HepG2 (cell line): ENCODE results near the gene IL2RA. TPM values are rescaled to one million over a fixed set of nuclear protein-coding genes. Genes with fewer than 3 reads are reported as not detected.

ENCODE experiments used
- ATF4 ChIP-seq, 2 experiments: fragments of 450-650 bp in 1 of 2; sonication (generic) in 1 of 2; formaldehyde crosslinking; IDR thresholded peaks; 2 replicates each; pipeline versions ENCODE4 v1.5.0 to v1.8.0; 2020 to 2022; ENCODE audit warnings: mild to moderate bottlenecking in 1 of 2, missing genetic modification reagents in 1 of 2
- BHLHE40 ChIP-seq: IDR thresholded peaks from 2 replicates; pipeline ENCODE4 v1.6.1; 2011; ENCODE audit warnings: low read length, improper control_type of control experiment
- HNRNPUL1 ChIP-seq: fragments of 200-400 bp; formaldehyde crosslinking; IDR thresholded peaks from 2 replicates; pipeline ENCODE4 v1.6.1; 2017; ENCODE audit warnings: low read depth, mild to moderate bottlenecking, low read length, moderate library complexity
- MXD4 ChIP-seq: IDR thresholded peaks from 2 replicates; pipeline ENCODE4 v1.6.1; 2016; ENCODE audit warnings: mild to moderate bottlenecking, missing biosample characterization, missing genetic modification reagents
- RARA ChIP-seq: IDR thresholded peaks from 2 replicates; pipeline ENCODE4 v1.6.1; 2016; ENCODE audit warnings: missing genetic modification reagents, missing compliant biosample characterization
- SMAD3 ChIP-seq: sonication (generic); formaldehyde crosslinking; IDR thresholded peaks from 2 replicates; pipeline ENCODE4 v1.4.0; 2020; ENCODE audit warnings: missing genetic modification reagents
- ZFP41 ChIP-seq: sonication (generic); formaldehyde crosslinking; IDR thresholded peaks from 2 replicates; pipeline ENCODE4 v1.4.0; 2020; ENCODE audit warnings: mild to moderate bottlenecking, missing genetic modification reagents, borderline replicate concordance
- ZGPAT ChIP-seq: IDR thresholded peaks from 2 replicates; pipeline ENCODE4 v1.6.1; 2016; ENCODE audit warnings: mild to moderate bottlenecking
- ZNF562 ChIP-seq: sonication (generic); formaldehyde crosslinking; IDR thresholded peaks from 2 replicates; pipeline ENCODE4 v1.8.0; 2022; ENCODE audit warnings: missing genetic modification reagents, borderline replicate concordance
- ZNF572 ChIP-seq: sonication (generic); formaldehyde crosslinking; IDR thresholded peaks from 2 replicates; pipeline ENCODE4 v1.5.1; 2020; ENCODE audit warnings: mild to moderate bottlenecking, missing genetic modification reagents
- ZNF737 ChIP-seq: sonication (generic); formaldehyde crosslinking; IDR thresholded peaks from 2 replicates; pipeline ENCODE4 v1.5.0; 2020; ENCODE audit warnings: missing genetic modification reagents, mild to moderate bottlenecking, borderline replicate concordance
- ZNF816 ChIP-seq: sonication (generic); formaldehyde crosslinking; IDR thresholded peaks from 2 replicates; pipeline ENCODE4 v1.8.0; 2022; ENCODE audit warnings: missing genetic modification reagents, mild to moderate bottlenecking, borderline replicate concordance
- polyA plus RNA-seq, 8 experiments: library from polyadenylated mRNA; depleted of rRNA in 3 of 8; stranded (reverse) in 7 of 8; unstranded in 1 of 8; fragments of >200 nt; fragmentation: Illumina TruSeq in 4 of 8; extraction: Trizol in 4 of 8; gene quantifications; 2 replicates each; pipeline versions ENCODE4 v1.2.1 to v1.2.3, GENCODE V29; 2011 to 2016; ENCODE audit warnings: low read depth in 4 of 8, missing spikeins in 1 of 8, mixed read lengths in 1 of 8; ENCODE audit not compliant: insufficient read depth in 1 of 8
- total RNA-seq, 5 experiments: library from RNA; depleted of rRNA; stranded (reverse); fragments of >200 nt; fragmentation: Illumina TruSeq; extraction: Trizol; gene quantifications; 2 replicates each; pipeline ENCODE4 v1.2.3, GENCODE V29; 2016; ENCODE audit warnings: low read depth in 1 of 5
- TF ChIP-seq, protein P1 (sequence below): sonication (generic); formaldehyde crosslinking; IDR thresholded peaks from 2 replicates; pipeline ENCODE4 v1.5.0; 2020; ENCODE audit warnings: mild to moderate bottlenecking, missing genetic modification reagents
- TF ChIP-seq, protein P2 (sequence below): sonication (generic); formaldehyde crosslinking; IDR thresholded peaks from 2 replicates; pipeline ENCODE4 v1.5.0; 2020; ENCODE audit warnings: mild to moderate bottlenecking, missing genetic modification reagents, borderline replicate concordance
- TF ChIP-seq, protein P3 (sequence below): sonication (generic); formaldehyde crosslinking; IDR thresholded peaks from 2 replicates; pipeline ENCODE4 v1.4.0; 2020; ENCODE audit warnings: mild to moderate bottlenecking, missing genetic modification reagents
- TF ChIP-seq, protein P4 (sequence below): sonication (generic); formaldehyde crosslinking; IDR thresholded peaks from 2 replicates; pipeline ENCODE4 v1.4.0; 2020; ENCODE audit warnings: missing genetic modification reagents, borderline replicate concordance

The IL2RA gene
- total and polyA plus RNA-seq, 2 of the 13 experiments (the other 11 are each of a cell fraction or from before 2014, with no cell fraction given), result not detected

DNA sequence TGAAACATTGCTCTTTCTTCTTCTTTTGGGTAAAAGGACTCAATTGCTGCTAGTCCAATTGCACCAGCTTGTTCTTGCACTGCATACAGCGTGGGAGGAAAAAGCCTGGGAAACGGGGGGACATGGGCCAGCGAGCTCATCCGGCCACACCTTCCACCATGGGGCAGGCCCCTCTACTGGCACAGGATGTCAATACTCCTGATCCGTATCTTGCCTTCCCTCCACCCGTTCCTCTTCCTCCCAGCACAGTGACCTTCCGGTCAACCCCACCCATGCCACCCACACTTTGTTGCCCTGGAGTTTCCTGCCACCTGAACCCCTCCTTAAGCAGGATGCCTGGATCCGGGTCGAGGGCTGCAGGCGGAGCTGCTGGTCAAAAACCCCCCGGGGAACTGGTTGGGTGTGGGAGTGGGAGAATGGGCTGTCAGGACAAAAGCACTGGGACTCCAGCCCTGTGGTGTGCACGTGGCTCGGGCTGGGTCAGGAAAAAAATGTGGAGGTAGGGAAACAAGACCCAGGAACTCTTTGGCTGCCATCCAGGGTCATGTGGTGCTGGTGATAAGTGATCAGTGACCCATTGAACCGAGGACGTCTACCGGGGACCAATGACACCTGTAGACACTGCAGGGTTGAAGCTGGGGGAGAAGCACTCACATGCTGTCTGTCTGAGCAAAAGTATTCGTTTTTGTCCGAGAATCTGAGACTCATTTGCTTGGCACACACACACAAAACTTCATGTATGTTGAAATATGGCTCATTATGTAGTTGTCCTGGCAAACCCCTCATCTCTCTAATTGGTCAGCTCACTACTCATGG lies 8.1 kb downstream of the IL2RA start (continued):
- TF ChIP-seq, protein P1, sequence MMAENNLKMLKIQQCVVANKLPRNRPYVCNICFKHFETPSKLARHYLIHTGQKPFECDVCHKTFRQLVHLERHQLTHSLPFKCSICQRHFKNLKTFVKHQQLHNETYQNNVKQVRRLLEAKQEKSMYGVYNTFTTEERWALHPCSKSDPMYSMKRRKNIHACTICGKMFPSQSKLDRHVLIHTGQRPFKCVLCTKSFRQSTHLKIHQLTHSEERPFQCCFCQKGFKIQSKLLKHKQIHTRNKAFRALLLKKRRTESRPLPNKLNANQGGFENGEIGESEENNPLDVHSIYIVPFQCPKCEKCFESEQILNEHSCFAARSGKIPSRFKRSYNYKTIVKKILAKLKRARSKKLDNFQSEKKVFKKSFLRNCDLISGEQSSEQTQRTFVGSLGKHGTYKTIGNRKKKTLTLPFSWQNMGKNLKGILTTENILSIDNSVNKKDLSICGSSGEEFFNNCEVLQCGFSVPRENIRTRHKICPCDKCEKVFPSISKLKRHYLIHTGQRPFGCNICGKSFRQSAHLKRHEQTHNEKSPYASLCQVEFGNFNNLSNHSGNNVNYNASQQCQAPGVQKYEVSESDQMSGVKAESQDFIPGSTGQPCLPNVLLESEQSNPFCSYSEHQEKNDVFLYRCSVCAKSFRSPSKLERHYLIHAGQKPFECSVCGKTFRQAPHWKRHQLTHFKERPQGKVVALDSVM (CRISPR knock-in tag), result no peak
- TF ChIP-seq ZNF562, result no peak
- TF ChIP-seq ZNF816, result no peak
- no peak for TF ChIP-seq ZGPAT (CRISPR knock-in tag)
- no peak for TF ChIP-seq SMAD3 (CRISPR knock-in tag)
- TF ChIP-seq, protein P2, sequence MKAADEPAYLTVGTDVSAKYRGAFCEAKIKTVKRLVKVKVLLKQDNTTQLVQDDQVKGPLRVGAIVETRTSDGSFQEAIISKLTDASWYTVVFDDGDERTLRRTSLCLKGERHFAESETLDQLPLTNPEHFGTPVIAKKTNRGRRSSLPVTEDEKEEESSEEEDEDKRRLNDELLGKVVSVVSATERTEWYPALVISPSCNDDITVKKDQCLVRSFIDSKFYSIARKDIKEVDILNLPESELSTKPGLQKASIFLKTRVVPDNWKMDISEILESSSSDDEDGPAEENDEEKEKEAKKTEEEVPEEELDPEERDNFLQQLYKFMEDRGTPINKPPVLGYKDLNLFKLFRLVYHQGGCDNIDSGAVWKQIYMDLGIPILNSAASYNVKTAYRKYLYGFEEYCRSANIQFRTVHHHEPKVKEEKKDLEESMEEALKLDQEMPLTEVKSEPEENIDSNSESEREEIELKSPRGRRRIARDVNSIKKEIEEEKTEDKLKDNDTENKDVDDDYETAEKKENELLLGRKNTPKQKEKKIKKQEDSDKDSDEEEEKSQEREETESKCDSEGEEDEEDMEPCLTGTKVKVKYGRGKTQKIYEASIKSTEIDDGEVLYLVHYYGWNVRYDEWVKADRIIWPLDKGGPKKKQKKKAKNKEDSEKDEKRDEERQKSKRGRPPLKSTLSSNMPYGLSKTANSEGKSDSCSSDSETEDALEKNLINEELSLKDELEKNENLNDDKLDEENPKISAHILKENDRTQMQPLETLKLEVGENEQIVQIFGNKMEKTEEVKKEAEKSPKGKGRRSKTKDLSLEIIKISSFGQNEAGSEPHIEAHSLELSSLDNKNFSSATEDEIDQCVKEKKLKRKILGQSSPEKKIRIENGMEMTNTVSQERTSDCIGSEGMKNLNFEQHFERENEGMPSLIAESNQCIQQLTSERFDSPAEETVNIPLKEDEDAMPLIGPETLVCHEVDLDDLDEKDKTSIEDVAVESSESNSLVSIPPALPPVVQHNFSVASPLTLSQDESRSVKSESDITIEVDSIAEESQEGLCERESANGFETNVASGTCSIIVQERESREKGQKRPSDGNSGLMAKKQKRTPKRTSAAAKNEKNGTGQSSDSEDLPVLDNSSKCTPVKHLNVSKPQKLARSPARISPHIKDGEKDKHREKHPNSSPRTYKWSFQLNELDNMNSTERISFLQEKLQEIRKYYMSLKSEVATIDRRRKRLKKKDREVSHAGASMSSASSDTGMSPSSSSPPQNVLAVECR (CRISPR knock-in tag), result peak; percentile 45; the same call in 1 of the 2 replicates
- TF ChIP-seq, protein P3, sequence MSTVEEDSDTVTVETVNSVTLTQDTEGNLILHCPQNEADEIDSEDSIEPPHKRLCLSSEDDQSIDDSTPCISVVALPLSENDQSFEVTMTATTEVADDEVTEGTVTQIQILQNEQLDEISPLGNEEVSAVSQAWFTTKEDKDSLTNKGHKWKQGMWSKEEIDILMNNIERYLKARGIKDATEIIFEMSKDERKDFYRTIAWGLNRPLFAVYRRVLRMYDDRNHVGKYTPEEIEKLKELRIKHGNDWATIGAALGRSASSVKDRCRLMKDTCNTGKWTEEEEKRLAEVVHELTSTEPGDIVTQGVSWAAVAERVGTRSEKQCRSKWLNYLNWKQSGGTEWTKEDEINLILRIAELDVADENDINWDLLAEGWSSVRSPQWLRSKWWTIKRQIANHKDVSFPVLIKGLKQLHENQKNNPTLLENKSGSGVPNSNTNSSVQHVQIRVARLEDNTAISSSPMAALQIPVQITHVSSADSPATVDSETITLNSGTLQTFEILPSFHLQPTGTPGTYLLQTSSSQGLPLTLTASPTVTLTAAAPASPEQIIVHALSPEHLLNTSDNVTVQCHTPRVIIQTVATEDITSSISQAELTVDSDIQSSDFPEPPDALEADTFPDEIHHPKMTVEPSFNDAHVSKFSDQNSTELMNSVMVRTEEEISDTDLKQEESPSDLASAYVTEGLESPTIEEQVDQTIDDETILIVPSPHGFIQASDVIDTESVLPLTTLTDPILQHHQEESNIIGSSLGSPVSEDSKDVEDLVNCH (CRISPR knock-in tag), result no peak
- no peak for TF ChIP-seq ZNF737 (CRISPR knock-in tag)
- TF ChIP-seq MXD4 (CRISPR knock-in tag), result peak; percentile 44; the same call in 1 of the 2 replicates
- TF ChIP-seq, protein P4, sequence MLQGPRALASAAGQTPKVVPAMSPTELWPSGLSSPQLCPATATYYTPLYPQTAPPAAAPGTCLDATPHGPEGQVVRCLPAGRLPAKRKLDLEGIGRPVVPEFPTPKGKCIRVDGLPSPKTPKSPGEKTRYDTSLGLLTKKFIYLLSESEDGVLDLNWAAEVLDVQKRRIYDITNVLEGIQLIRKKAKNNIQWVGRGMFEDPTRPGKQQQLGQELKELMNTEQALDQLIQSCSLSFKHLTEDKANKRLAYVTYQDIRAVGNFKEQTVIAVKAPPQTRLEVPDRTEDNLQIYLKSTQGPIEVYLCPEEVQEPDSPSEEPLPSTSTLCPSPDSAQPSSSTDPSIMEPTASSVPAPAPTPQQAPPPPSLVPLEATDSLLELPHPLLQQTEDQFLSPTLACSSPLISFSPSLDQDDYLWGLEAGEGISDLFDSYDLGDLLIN (CRISPR knock-in tag), result no peak
- peak; percentile 56 for TF ChIP-seq RARA (CRISPR knock-in tag)
- no peak for TF ChIP-seq ZFP41 (CRISPR knock-in tag)
- TF ChIP-seq ATF4 (CRISPR knock-in tag; IDR thresholded peaks at IDR 0.05), result no peak
- TF ChIP-seq BHLHE40, result no peak
- no peak for TF ChIP-seq HNRNPUL1
- TF ChIP-seq ZNF572 (CRISPR knock-in tag), result no peak
